Parathyroid adenoma (tissue), 2 donors: ENCODE data around the gene ADAMTSL1.

Experiments used
- H2AFZ ChIP-seq: fragments of 300-600 bp; sonication (generic); one replicate; pipeline ENCODE4 v1.7.0; 2017; ENCODE audit warnings: antibody characterized with exemption, mild to moderate bottlenecking
- H3K27ac ChIP-seq: fragments of 300-600 bp; sonication (generic); one replicate; pipeline ENCODE4 v1.7.0; 2017
- H3K27me3 ChIP-seq: fragments of 300-600 bp; sonication (generic); one replicate; pipeline ENCODE4 v1.7.0; 2017; ENCODE audit warnings: low read length; ENCODE audit not compliant: control insufficient read depth, insufficient read depth
- H3K36me3 ChIP-seq: fragments of 300-600 bp; sonication (generic); one replicate; pipeline ENCODE4 v1.7.0; 2017; ENCODE audit warnings: low read length; ENCODE audit not compliant: control insufficient read depth, insufficient read depth
- H3K4me1 ChIP-seq: fragments of 300-600 bp; sonication (generic); one replicate; pipeline ENCODE4 v1.7.0; 2017; ENCODE audit warnings: control low read depth
- H3K4me2 ChIP-seq: fragments of 300-600 bp; sonication (generic); one replicate; pipeline ENCODE4 v1.7.0; 2017; ENCODE audit warnings: low read length
- H3K4me3 ChIP-seq: fragments of 300-600 bp; sonication (generic); one replicate; pipeline ENCODE4 v1.7.0; 2017; ENCODE audit warnings: low read depth, low read length
- H3K79me2 ChIP-seq: fragments of 300-600 bp; sonication (generic); one replicate; pipeline ENCODE4 v1.7.0; 2017; ENCODE audit warnings: control low read depth
- H3K9ac ChIP-seq: fragments of 300-600 bp; sonication (generic); one replicate; pipeline ENCODE4 v1.7.0; 2017; ENCODE audit warnings: mild to moderate bottlenecking
- H3K9me3 ChIP-seq: fragments of 300-600 bp; sonication (generic); one replicate; pipeline ENCODE4 v1.7.0; 2017; ENCODE audit warnings: low read length; ENCODE audit not compliant: control insufficient read depth
- CTCF ChIP-seq: fragments of 300-600 bp; sonication (generic); IDR thresholded peaks from one replicate; pipeline ENCODE4 v1.7.0; 2017; ENCODE audit warnings: antibody characterized with exemption, mild to moderate bottlenecking
- donor health status: primary hyperparathyroidism.

ADAMTSL1 gene

DNA sequence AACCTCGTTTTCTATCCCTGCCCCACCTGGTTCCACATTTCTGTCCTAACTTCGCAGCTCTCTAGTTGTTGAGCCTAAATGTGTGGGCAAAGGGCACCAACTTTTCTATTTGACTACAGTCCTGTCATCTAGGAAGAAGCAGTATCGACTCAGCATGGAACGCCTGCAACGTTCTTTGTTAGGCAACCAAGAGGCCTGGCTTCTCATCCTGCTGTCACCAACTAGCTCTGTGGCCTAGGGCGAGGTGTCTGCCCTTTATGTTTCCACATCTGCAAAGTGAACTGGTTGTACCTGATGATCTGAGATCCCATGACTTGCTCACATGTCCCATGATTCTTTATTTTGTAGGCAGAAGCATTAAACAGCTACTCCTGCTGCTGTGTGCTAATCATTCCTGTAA lies 248.9 kb downstream of the ADAMTSL1 start:
- Histone ChIP-seq H3K9me3 (no peaks in the 10 kb centered on the region), H2AFZ (peak overlapping the region; percentile 38), H3K9ac (no peak overlapping the region), H3K27ac (no peak overlapping the region), H3K4me1 (peaks cover 10% of the 10 kb centered on the region), H3K4me2 (no peak overlapping the region), H3K79me2 (no peaks in the 10 kb centered on the region), H3K4me3 (no peak overlapping the region), H3K27me3 (no peaks in the 10 kb centered on the region), H3K36me3 (no peaks in the 10 kb centered on the region)
- TF ChIP-seq CTCF = no peak

DNA sequence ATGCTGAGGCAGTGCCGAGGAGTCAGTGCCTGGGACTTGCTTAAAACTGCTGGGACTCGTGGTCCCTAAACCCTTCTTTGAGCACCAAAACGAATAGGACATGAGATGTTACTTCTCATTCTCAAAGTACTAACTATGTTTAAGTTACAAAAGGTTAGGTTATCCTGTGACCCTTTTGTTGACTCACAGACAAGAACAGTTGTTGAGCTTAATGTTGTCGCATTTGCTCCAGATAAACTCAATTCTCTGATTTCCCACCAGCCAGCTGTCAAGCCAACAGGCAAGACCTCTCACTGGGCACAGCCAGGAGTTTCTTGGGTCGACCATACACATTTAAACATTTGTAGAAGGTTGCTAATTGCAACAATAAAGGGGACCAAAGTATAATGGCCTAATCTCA lies 249.4 kb downstream of the ADAMTSL1 start:
- Histone ChIP-seq H3K4me3 (no peak overlapping the region), H3K79me2 (no peaks in the 10 kb centered on the region), H3K4me1 (peaks cover 10% of the 10 kb centered on the region), H2AFZ (no peak overlapping the region), H3K4me2 (no peak overlapping the region), H3K9ac (no peak overlapping the region), H3K27ac (no peak overlapping the region), H3K9me3 (no peaks in the 10 kb centered on the region), H3K36me3 (no peaks in the 10 kb centered on the region), H3K27me3 (no peaks in the 10 kb centered on the region)
- TF ChIP-seq CTCF = no peak

DNA sequence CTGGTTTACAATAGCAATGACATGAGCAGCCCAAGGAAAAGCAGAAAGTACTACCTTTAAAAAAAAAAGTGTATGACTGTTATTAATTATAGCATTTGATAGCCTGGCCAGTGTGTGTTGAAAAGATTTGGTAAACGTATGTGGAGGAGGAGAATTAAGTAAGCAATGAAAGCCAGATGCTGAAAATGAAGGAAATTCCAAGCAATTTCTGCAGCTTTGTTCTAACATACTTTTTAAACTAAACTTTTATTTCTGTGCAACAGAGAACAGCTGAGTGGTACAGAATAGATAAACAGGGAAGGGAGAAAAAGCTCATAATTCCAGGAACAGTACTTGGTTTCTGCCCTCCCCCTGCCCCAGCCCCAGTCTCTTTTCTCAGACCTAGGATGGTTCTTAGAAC lies 252.6 kb downstream of the ADAMTSL1 start:
- no peak overlapping the region for H3K9ac ChIP-seq
- H3K4me2 ChIP-seq = no peak overlapping the region
- H3K27ac ChIP-seq = no peak overlapping the region
- H3K9me3 ChIP-seq = no peaks in the 10 kb centered on the region
- peaks cover 7% of the 10 kb centered on the region for H3K4me1 ChIP-seq
- H3K4me3 ChIP-seq = no peak overlapping the region
- no peaks in the 10 kb centered on the region for H3K27me3 ChIP-seq
- H2AFZ ChIP-seq = no peak overlapping the region
- TF ChIP-seq CTCF = no peak
- H3K79me2 ChIP-seq = no peaks in the 10 kb centered on the region
- H3K36me3 ChIP-seq = no peaks in the 10 kb centered on the region

DNA sequence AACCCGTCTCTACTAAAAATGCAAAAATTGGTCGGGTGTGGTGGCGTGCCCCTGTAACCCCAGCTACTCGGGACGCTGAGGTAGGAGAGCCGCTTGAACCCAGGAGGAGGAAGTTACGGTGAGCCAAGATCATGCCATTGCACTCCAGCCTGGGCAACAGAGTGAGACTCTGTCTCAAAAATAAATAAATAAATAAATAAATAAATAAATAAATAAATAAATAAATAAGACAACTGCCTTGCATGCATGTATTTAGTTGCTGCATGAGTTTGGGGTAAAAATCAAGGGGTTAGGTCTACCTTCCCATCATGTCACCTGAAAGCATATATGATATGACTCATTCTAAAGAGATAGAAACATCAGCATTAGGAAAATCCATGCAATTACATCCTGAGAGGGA lies 254.0 kb downstream of the ADAMTSL1 start:
- H3K4me3 ChIP-seq = no peak overlapping the region
- H3K79me2 ChIP-seq = no peaks in the 10 kb centered on the region
- no peaks in the 10 kb centered on the region for H3K4me1 ChIP-seq
- no peak overlapping the region for H2AFZ ChIP-seq
- H3K27ac ChIP-seq = no peak overlapping the region
- H3K9me3 ChIP-seq = no peaks in the 10 kb centered on the region
- TF ChIP-seq CTCF = no peak
- H3K36me3 ChIP-seq = no peaks in the 10 kb centered on the region
- no peak overlapping the region for H3K4me2 ChIP-seq
- H3K27me3 ChIP-seq = no peaks in the 10 kb centered on the region
- H3K9ac ChIP-seq = no peak overlapping the region

DNA sequence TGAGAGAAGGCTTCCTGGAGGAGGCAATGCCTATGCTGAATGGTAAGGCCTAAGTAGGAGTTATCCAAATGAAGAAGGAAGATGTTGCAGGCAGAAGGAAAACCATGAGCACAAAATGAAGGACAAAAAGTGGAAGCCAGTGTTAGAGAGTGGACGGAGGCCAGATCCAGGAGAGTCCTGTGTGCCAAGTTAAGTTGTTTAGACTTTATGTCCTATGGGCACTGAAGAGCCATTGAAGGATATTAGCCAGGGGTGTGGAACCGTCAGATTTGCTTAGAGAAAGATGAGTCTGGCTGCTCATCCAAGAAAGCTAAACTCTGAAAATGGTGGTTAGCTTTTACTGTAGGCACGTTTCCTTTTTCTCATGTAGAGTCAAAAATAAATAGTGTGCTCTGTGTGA lies 254.7 kb downstream of the ADAMTSL1 start:
- Histone ChIP-seq H3K4me2 (no peak overlapping the region), H3K79me2 (no peaks in the 10 kb centered on the region), H3K9ac (no peak overlapping the region), H3K9me3 (no peaks in the 10 kb centered on the region), H3K27ac (no peak overlapping the region), H3K4me1 (no peaks in the 10 kb centered on the region), H3K27me3 (no peaks in the 10 kb centered on the region), H3K36me3 (no peaks in the 10 kb centered on the region), H3K4me3 (no peak overlapping the region), H2AFZ (no peak overlapping the region)
- no peak for TF ChIP-seq CTCF
